Common myeloid progenitor, CD34-positive (primary cell): ENCODE data around the gene ADCY5.

Source experiments
- CTCF ChIA-PET: fragments of 350-600 bp; sonication (Branson Sonifier 250); formaldehyde crosslinking; loops from one replicate; lab custom pipeline; 2021; ENCODE audit warnings: antibody characterized with exemption; lab: Charles Lee
- POLR2A ChIA-PET: fragments of 350-600 bp; sonication (Branson Sonifier 250); formaldehyde crosslinking; loops from one replicate; lab custom pipeline; 2021; ENCODE audit warnings: antibody characterized with exemption; lab: Charles Lee
- DNase-seq, 3 donors: peaks; one replicate each; pipeline versions ENCODE4 v3.0.0 to v3.0.0-alpha.2; 2013
- H3K27ac ChIP-seq, 2 experiments: 1 replicate in 1 of 2; 2 replicates in 1 of 2; pipeline ENCODE4 v1.7.0; 2013; ENCODE audit warnings: inconsistent platforms in 2 of 2, low read length in 2 of 2, mild to moderate bottlenecking in 2 of 2, low read depth in 1 of 2, moderate library complexity in 1 of 2; ENCODE audit not compliant: severe bottlenecking in 2 of 2, insufficient read depth in 1 of 2, poor library complexity in 1 of 2
- H3K27me3 ChIP-seq, 5 experiments: replicated peaks in 2 of 5; 1 replicate in 3 of 5; 2 replicates in 2 of 5; pipeline versions ENCODE4 v1.6.1 to v1.7.0; 2013; ENCODE audit warnings: low read length in 4 of 5, mild to moderate bottlenecking in 2 of 5, moderate library complexity in 2 of 5, inconsistent platforms in 1 of 5; ENCODE audit not compliant: insufficient read depth in 5 of 5, control insufficient read depth in 4 of 5
- H3K36me3 ChIP-seq, 4 experiments: 1 replicate in 2 of 4; 2 replicates in 2 of 4; pipeline versions ENCODE4 v1.6.1 to v1.7.0; 2013; ENCODE audit warnings: low read length in 3 of 4, control low read depth in 1 of 4, mild to moderate bottlenecking in 1 of 4; ENCODE audit not compliant: control insufficient read depth in 4 of 4, insufficient read depth in 4 of 4
- H3K4me1 ChIP-seq, 4 experiments: 1 replicate in 3 of 4; 2 replicates in 1 of 4; pipeline versions ENCODE4 v1.6.1 to v1.7.1; 2013; ENCODE audit warnings: low read length in 3 of 4, mild to moderate bottlenecking in 3 of 4, control low read depth in 1 of 4, inconsistent platforms in 1 of 4, moderate library complexity in 1 of 4; ENCODE audit not compliant: control insufficient read depth in 4 of 4, insufficient read depth in 4 of 4; ENCODE audit errors: control extremely low read depth in 1 of 4
- H3K4me3 ChIP-seq, 7 experiments: 1 replicate in 4 of 7; 2 replicates in 3 of 7; pipeline versions ENCODE4 v1.5.1 to v1.7.0; 2013; ENCODE audit warnings: mild to moderate bottlenecking in 7 of 7, low read length in 6 of 7, moderate library complexity in 6 of 7, inconsistent platforms in 2 of 7, low read depth in 2 of 7, control low read depth in 1 of 7; ENCODE audit not compliant: insufficient read depth in 4 of 7, control insufficient read depth in 1 of 7; ENCODE audit errors: extremely low read depth in 1 of 7
- H3K9me3 ChIP-seq, 5 experiments: 1 replicate in 4 of 5; 2 replicates in 1 of 5; pipeline versions ENCODE4 v1.6.1 to v1.7.1; 2013; ENCODE audit warnings: low read length in 4 of 5, mild to moderate bottlenecking in 2 of 5, inconsistent platforms in 1 of 5, low read depth in 1 of 5, moderate library complexity in 1 of 5; ENCODE audit not compliant: control insufficient read depth in 4 of 5, insufficient read depth in 2 of 5; ENCODE audit errors: control extremely low read depth in 1 of 5
- WGBS: methylation state at CpG from one replicate; pipeline ENCODE4 v1.1.5; 2013; ENCODE audit not compliant: insufficient coverage; 5-methylcytosine and 5-hydroxymethylcytosine counted together

Gene ADCY5

GRCh38 chr3:123329636-123330340, 119.1 kb downstream of the ADCY5 start:
- WGBS: 94% methylated on average over 10 of the region's 10 CpGs
- H3K36me3 ChIP-seq: no peaks in the 10 kb centered on the region
- H3K4me3 ChIP-seq: no peak overlapping the region
- H3K27ac ChIP-seq: no peak overlapping the region
- H3K9me3 ChIP-seq: no peaks in the 10 kb centered on the region
- peaks cover 0 to 9% (median 3%) of the 10 kb centered on the region in 5 experiments for H3K27me3 ChIP-seq
- H3K4me1 ChIP-seq: peaks cover 0 to 2% (median 1%) of the 10 kb centered on the region in 4 experiments
- POLR2A ChIA-PET: no interaction called here
- CTCF ChIA-PET: interaction anchor here (1.1 to 4.7 kb wide), 9 partner anchors 8 to 232 kb away, joined by 3 to 24 read pairs (median 6); no protein-coding TSS in a partner anchor
- DNase-seq: no peak

- Histone ChIP-seq H3K27me3 (peaks cover 0 to 9% (median 3%) of the 10 kb centered on the region in 5 experiments), H3K4me3 (no peak overlapping the region), H3K9me3 (no peaks in the 10 kb centered on the region), H3K4me1 (no peaks in the 10 kb centered on the region), H3K27ac (no peak overlapping the region), H3K36me3 (no peaks in the 10 kb centered on the region)
- 27% methylated on average over 11 of the region's 13 CpGs for WGBS
- POLR2A ChIA-PET: no interaction called here
- CTCF ChIA-PET: interaction anchor here (1.1 to 4.7 kb wide), 7 partner anchors 9 to 233 kb away, joined by 3 to 24 read pairs (median 6); no protein-coding TSS in a partner anchor
- peak; percentile 45 to 72 (median 65) for DNase-seq
Measured at GRCh38 chr3:123328851-123329635, 119.8 kb downstream of the ADCY5 start.

- peaks cover 0 to 9% (median 6%) of the 10 kb centered on the region in 5 experiments for H3K27me3 ChIP-seq
- WGBS: 72% methylated on average over 20 of the region's 25 CpGs
- no peaks in the 10 kb centered on the region for H3K9me3 ChIP-seq
- no peak for DNase-seq
- no peak overlapping the region for H3K27ac ChIP-seq
- no peak overlapping the region for H3K4me3 ChIP-seq
- H3K4me1 ChIP-seq: no peaks in the 10 kb centered on the region
- ChIA-PET CTCF (interaction anchor here (1.4 to 5.2 kb wide), 4 partner anchors 160 to 232 kb away, joined by 5 to 27 read pairs (median 18); no protein-coding TSS in a partner anchor), POLR2A (no interaction called here)
- no peaks in the 10 kb centered on the region for H3K36me3 ChIP-seq
Measured at GRCh38 chr3:123327956-123328850, 120.7 kb downstream of the ADCY5 start.

GRCh38 chr3:123327480-123327879, 121.4 kb downstream of the ADCY5 start:
- Histone ChIP-seq H3K4me1 (no peaks in the 10 kb centered on the region), H3K9me3 (no peaks in the 10 kb centered on the region), H3K27ac (no peak overlapping the region), H3K36me3 (no peaks in the 10 kb centered on the region), H3K4me3 (no peak overlapping the region), H3K27me3 (peaks cover 0 to 9% (median 7%) of the 10 kb centered on the region in 5 experiments)
- POLR2A ChIA-PET: no interaction called here
- WGBS: 43% methylated on average over 9 of the region's 12 CpGs
- CTCF ChIA-PET: interaction anchor here (4.7 to 5.2 kb wide), 2 partner anchors 161 to 232 kb away, joined by 24 to 27 read pairs; no protein-coding TSS in a partner anchor
- DNase-seq: no peak

GRCh38 chr3:123326531-123326930, 122.4 kb downstream of the ADCY5 start:
- ChIA-PET CTCF (interaction anchor here (0.7 to 5.2 kb wide), 6 partner anchors 21 to 240 kb away, joined by 3 to 27 read pairs (median 4); no protein-coding TSS in a partner anchor), POLR2A (no interaction called here)
- peaks cover 0 to 9% (median 7%) of the 10 kb centered on the region in 5 experiments for H3K27me3 ChIP-seq
- H3K4me3 ChIP-seq: no peak overlapping the region
- no peak for DNase-seq
- no peaks in the 10 kb centered on the region for H3K36me3 ChIP-seq
- H3K4me1 ChIP-seq: no peaks in the 10 kb centered on the region
- no peaks in the 10 kb centered on the region for H3K9me3 ChIP-seq
- no peak overlapping the region for H3K27ac ChIP-seq
- 98% methylated on average over 5 of the region's 6 CpGs for WGBS

- no peak for DNase-seq
- H3K4me1 ChIP-seq: no peaks in the 10 kb centered on the region
- WGBS: 100% methylated on average over 5 of the region's 8 CpGs
- POLR2A ChIA-PET: no interaction called here
- no peaks in the 10 kb centered on the region for H3K36me3 ChIP-seq
- H3K9me3 ChIP-seq: no peaks in the 10 kb centered on the region
- peaks cover 0 to 13% (median 7%) of the 10 kb centered on the region in 5 experiments for H3K27me3 ChIP-seq
- no peak overlapping the region for H3K27ac ChIP-seq
- no peak overlapping the region for H3K4me3 ChIP-seq
- CTCF ChIA-PET: interaction anchor here (0.7 to 5.2 kb wide), 5 partner anchors 20 to 238 kb away, joined by 3 to 27 read pairs (median 5); no protein-coding TSS in a partner anchor
Measured at GRCh38 chr3:123325766-123326256, 123.1 kb downstream of the ADCY5 start.
